H1 (cell line): ENCODE measurements around the gene ANKRD50. TPM values are rescaled to one million over a fixed set of nuclear protein-coding genes. Genes with fewer than 3 reads are reported as not detected.

Experiments
- CHD7 ChIP-seq: fragments of 300-600 bp; sonication (generic); IDR thresholded peaks from 2 replicates; pipeline ENCODE4 v1.7.1; 2012; ENCODE audit warnings: low read length, moderate library complexity, mild to moderate bottlenecking, inconsistent platforms; ENCODE audit not compliant: insufficient replicate concordance
- CTBP2 ChIP-seq: IDR thresholded peaks from 2 replicates; pipeline ENCODE4 v1.7.0; 2011; ENCODE audit warnings: borderline replicate concordance, mild to moderate bottlenecking, moderate library complexity, mixed read lengths, low read length; ENCODE audit not compliant: insufficient read depth, insufficient read length
- GTF2F1 ChIP-seq: IDR thresholded peaks from 2 replicates; pipeline ENCODE4 v1.6.1; 2012; ENCODE audit warnings: low read depth, low read length, improper control_type of control experiment, borderline replicate concordance
- SP2 ChIP-seq: IDR thresholded peaks from 2 replicates; pipeline ENCODE4 v1.6.1; 2012; ENCODE audit warnings: mild to moderate bottlenecking, low read length, inconsistent platforms
- SRF ChIP-seq: IDR thresholded peaks from 2 replicates; pipeline ENCODE4 v1.6.1; 2011; ENCODE audit warnings: mild to moderate bottlenecking, low read depth, low read length, moderate library complexity
- TAF1 ChIP-seq: IDR thresholded peaks from 2 replicates; pipeline ENCODE4 v1.6.1; 2011; ENCODE audit warnings: mild to moderate bottlenecking, low read depth, low read length
- TEAD4 ChIP-seq: IDR thresholded peaks from 2 replicates; pipeline ENCODE4 v1.6.1; 2012; ENCODE audit warnings: low read depth, low read length, inconsistent platforms, mixed read lengths
- polyA plus RNA-seq, 7 experiments: library from polyadenylated mRNA; depleted of rRNA in 3 of 7; stranded (reverse) in 5 of 7; unstranded in 2 of 7; fragments of >200 nt in 5 of 7; fragments of 200-250 nt in 2 of 7; gene quantifications; 1 replicate in 5 of 7; 2 replicates in 1 of 7; 4 replicates in 1 of 7; pipeline versions ENCODE4 v1.2.1 to v1.2.3, GENCODE V29; 2011 to 2013; ENCODE audit warnings: missing spikeins in 2 of 7, mixed read lengths in 2 of 7
- total RNA-seq: library from RNA; stranded (reverse); fragmentation: NEBNext Ultra II Directional; extraction: Animal tissue kit (Norgen Biotek cat#: 25700); gene quantifications from 2 replicates; pipeline ENCODE4 v1.2.1, GENCODE V29; 2021

The ANKRD50 gene
- total and polyA plus RNA-seq, 2 of the 8 experiments (the other 6 are each of a cell fraction or from before 2014, with no cell fraction given) = 8.5 to 25.0 TPM

- TF ChIP-seq CHD7 (no peak), GTF2F1 (no peak), CTBP2 (peak; percentile 31), TAF1 (no peak; the same call in 1 of the 2 replicates), SRF (no peak), TEAD4 (peak; percentile 83), SP2 (no peak)
Observed at GRCh38 chr4:124713185-124713592, 657 bp upstream of the ANKRD50 start (continued).
